GM20431 (cell line): ENCODE data around the gene GAP43.
"Not testable (repeated sequence)": the region's sequence is repeated elsewhere in the genome, so short reads cannot be mapped to it uniquely, and the experiment has no call there.

Source experiments
- in situ Hi-C: fragments of 300-500 bp; cut with MseI, MboI; formaldehyde crosslinking; loops from one replicate; pipeline ENCODE4 v1.15.0; 2020; ENCODE audit warnings: low sequenced_read_pairs; ENCODE audit not compliant: unreplicated experiment

GAP43 gene

DNA sequence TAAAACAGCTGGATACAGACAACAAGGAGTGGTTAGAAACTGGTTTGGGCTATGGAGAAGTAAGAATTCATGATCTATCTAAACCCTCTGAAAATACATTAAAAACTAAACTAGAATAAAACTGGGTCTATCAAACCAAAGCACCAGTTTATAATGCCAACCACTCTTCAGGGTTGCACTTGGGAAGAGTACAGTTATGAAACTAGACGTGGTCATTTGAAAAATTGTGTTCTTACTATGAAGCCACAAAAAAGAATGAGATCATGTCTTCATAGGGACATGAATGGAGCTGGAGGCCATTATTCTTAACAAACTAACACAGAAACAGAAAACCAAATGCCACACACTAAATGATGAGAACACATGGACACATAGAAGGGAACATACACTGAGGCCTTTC, 103.8 kb downstream of the GAP43 start:
- in situ Hi-C loops = no loop called here

DNA sequence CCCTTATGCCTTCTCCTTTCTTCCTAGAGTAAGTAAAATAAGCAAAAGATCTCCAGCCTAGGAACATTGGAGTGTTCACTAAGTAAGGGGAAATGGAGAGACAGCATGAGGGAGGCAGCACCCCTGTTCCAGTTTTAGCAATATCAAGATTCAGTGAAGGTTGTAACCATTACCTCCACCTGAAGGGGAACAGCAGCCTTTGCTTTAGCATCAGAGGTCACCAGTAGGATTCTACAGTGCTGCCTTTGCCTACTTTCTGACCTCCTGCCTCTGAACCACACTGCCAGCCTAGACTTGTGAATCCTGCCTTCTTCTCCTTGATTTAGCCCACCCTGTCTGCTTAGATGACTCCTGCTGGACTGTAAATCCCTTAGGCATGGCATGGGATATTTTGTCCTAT, 104.7 kb downstream of the GAP43 start:
- in situ Hi-C loops = no loop called here

DNA sequence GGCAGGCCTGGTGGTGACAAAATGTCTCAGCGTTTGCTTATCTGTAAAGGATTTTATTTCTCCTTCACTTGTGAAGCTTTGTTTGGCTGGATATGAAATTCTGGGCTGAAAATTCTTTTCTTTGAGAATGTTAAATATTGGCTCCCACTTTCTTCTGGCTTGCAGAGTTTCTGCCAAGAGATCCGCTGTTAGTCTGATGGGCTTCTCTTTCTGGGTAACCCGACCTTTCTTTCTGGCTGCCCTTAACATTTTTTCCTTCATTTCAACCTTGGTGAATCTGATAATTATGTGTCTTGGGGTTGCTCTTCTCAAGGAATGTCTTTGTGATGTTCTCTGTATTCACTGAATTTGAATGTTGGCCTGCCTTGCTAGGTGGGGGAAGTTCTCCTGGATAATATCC, 113.0 kb downstream of the GAP43 start:
- in situ Hi-C loops = not testable (repeated sequence)

DNA sequence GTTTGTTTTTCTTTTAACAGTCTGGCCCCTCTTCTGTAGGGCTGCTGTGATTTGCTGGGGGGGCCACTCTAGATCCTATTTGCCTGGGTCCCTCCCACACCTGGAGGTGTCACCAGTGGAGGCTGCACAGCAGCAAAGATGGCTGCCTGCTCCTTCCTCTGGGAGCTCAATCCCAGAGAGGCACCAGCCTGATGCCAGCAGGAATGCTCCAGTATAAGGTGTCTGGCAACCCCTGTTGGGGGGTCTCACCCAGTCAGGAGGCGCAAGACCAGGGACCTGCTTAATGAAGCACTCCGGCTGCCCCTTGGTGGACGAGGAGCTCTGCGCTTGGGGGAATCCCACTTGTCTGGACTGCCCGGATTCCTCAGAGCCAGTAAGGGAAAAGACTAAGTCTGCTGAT, 118.3 kb downstream of the GAP43 start:
- in situ Hi-C loops = no loop called here

DNA sequence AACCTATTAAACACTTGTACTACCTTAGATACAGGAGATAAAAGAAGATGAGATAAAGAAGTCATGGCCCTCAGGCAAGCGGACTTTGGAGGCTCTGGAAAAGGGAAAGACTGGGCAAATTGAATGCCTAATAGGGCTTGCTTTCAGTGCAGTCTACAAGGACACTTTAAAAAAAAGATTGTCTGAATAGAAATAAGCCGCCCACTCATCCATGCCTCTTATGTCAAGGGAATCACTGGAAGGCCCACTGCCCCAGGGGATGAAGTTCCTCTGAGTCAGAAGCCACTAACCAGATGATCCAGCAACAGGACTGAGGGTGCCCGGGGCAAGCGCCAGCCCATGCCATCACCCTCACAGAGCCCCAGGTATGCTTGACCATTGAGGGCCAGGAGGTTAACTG, 121.2 kb downstream of the GAP43 start:
- in situ Hi-C loops = not testable (repeated sequence)

DNA sequence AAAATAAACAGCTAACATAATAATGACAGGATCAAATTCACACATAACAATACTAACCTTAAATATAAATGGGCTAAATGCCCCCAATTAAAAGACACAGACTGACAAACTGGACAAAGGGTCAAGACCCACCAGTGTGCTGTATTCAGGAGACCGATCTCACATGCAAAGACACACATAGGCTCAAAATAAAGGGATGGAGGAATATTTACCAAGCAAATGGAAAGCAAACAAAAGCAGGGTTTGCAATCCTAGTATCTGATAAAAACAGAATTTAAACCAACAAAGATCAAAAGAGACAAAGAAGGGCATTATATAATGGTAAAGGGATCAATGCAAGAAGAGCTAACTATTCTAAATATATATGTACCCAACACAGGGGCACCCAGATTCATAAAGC, 129.7 kb downstream of the GAP43 start:
- in situ Hi-C loops = not testable (repeated sequence)

DNA sequence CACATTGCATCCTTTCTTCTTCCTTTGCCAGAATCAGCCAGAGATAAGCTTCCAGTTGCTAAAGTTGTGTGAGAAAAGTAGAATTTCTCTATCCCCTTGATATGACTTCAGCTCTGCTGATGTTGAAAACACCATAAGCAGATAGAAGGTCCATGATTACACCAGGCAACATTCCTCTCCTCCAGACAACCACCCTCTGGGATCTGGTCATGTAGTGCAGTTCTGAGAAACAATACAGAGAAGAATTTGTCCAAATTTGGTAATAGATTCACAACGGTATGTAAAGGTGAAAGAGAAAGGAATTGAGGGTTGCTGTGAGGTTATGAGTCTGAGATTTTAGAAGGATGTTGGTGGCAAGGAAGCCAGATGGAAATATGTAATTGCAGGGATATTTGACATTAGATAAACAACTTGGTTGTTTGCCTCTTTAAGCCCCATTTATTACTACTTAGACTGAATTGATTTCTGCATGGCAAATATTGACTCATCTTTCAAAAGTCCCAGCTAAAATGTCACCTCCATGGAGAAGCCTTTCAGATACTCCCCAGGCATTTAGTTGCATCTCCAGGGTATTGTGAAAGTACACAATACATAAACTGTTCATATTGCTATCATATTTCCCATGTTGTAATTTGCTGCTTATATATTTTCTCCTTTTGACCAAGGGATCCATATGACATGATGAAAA, 134.9 kb downstream of the GAP43 start:
- in situ Hi-C loops = no loop called here

DNA sequence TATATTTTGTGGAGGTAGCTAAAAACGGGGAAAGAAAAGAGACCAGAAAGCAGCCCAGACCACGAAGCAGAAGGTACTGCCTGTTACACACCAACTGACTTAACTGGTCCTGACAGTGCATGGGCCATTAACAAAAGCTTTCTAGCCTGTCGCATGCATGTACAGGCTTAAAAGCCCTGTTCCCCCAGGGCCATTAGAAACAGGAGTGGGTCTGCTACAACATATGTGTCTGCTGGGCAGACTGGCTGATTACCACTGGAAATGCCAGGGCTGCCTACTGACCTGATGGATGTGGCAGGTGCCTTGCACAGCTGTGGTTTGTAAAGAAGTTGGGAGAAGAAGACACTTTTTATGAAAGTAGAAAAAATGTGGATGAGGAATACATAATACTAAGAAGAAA, 137.4 kb downstream of the GAP43 start:
- in situ Hi-C loops = no loop called here

DNA sequence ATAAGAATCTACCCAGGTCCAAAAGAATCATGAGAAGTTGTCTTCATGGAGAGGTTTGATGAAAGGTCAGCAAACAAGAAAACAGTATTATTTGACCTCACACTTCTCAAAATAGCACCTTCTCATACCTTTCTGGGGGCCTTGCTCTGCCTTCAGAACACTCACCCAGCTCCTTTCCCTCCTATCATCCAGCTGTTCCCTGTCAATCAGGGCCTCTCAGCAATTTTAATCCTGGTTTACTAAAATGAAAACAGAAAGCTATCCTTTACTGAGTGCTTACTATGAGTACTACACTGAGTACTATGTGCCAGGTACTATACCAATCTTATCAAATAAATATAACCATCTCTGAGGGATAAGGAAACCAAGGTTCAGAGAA, 138.6 kb downstream of the GAP43 start:
- in situ Hi-C loops = no loop called here

DNA sequence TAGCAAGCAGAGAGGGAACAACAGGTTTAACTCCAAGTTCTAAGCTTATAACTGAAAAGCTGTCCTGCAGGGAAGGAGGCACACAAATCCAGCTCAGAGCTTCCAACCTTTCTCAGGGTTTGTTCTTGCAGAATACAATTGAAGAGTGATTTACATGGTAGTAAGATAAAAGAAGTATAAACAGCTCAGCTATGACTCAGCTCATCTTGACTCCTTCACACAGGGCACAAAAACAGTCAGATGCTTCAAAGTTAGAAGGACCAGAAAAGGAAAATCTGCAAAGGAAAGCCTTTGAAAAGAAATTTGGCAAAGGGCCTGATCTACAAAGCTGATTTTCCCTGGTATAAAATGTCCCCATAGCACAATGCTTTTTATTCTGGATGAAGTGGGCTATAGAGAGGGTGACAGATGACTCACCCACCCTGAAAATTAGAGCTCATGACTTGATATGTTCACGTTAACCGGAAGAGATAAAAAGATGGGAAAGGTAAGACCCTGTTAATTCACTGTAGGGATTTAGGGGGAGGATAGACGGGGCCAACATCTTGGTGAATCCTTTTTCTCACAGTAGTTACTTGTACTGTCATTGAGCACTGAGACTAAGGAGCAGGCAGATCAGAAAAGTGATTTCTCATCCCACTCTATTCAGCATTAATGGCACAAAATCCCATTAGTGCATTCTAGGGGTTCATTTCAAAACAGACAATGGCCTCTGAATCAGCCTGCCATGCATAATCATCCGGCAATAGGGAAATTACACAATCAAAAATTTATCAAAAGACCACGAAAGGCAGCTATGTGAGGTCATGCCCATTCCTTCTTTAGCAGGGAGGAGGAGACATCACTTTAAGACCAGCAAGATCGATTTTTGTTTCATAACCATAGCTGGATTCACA, 143.5 kb downstream of the GAP43 start:
- in situ Hi-C loops = no loop called here

DNA sequence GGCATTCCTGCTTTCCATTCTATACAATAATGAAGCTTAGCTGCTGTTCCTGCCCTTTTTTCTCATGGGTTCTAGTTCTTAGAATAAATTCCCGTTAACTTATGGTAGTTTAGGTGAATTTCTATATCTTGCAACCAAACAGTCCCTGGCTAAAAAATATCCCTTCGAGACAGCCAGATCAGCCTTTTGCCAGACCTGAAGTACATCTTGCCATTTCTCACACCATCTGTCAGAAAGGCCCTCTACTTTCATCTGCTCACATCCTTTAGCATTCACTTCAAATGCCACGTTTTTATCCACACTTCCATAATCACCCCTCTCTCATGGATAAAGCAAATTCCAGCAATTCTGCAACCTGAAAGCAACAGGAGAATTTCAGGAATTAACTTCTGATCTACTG, 145.4 kb downstream of the GAP43 start:
- in situ Hi-C loops = no loop called here
